ENCODE results near the gene GMCL1.
A peak's percentile ranks its signal among the peaks of the same experiment; 100 is the strongest.

- TF ChIP-seq, protein P1, sequence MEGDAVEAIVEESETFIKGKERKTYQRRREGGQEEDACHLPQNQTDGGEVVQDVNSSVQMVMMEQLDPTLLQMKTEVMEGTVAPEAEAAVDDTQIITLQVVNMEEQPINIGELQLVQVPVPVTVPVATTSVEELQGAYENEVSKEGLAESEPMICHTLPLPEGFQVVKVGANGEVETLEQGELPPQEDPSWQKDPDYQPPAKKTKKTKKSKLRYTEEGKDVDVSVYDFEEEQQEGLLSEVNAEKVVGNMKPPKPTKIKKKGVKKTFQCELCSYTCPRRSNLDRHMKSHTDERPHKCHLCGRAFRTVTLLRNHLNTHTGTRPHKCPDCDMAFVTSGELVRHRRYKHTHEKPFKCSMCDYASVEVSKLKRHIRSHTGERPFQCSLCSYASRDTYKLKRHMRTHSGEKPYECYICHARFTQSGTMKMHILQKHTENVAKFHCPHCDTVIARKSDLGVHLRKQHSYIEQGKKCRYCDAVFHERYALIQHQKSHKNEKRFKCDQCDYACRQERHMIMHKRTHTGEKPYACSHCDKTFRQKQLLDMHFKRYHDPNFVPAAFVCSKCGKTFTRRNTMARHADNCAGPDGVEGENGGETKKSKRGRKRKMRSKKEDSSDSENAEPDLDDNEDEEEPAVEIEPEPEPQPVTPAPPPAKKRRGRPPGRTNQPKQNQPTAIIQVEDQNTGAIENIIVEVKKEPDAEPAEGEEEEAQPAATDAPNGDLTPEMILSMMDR (conservative IDR thresholded peaks at IDR 0.05): no peak
- TF ChIP-seq ZFX (IDR thresholded peaks at IDR 0.05): peak; percentile 51
Measured at GRCh38 chr2:69893684-69894551, 64.5 kb downstream of the GMCL1 start, which contains the start of gene SNRNP27.

All from C4-2B (cell line).